ENCODE data around the gene ABHD17B. TPM values are rescaled to one million over a fixed set of nuclear protein-coding genes. Genes with fewer than 3 reads are reported as not detected.

ABHD17B gene
- total RNA-seq, 1 experiment from 2014 or later = 21.9 TPM

DNA sequence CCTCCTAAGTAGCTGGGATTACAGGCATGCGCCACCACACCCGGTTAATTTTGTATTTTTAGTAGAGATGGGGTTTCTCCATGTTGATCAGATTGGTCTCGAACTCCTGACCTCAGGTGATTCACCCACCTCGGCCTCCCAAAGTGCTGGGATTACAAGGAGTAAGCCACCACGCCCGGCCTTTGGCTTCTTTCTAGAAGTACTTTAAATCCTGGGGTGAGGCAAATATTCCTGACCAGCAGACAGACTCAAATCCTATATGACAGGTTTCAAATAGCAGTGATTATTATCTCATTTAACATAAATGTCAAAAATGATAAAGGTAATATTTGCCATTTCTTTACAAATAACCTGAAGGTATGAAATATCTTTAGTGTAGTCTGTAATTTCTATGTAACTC is 35.6 kb downstream of the ABHD17B start:
- no peaks in the 10 kb centered on the region for H3K9me2 ChIP-seq (ENCODE audit: insufficient read depth)
- no peak for DNase-seq
- H3K79me2 ChIP-seq (ENCODE audit: low read depth) = peaks cover 57% of the 10 kb centered on the region
- H3F3A ChIP-seq (ENCODE audit: insufficient read depth, low read depth) = no peaks in the 10 kb centered on the region
- H4K20me1 ChIP-seq (ENCODE audit: insufficient read depth) = no peaks in the 10 kb centered on the region; the same call in 1 of the 2 replicates
- peaks cover 11% of the 10 kb centered on the region; the same call in 1 of the 2 replicates for H3K36me3 ChIP-seq (ENCODE audit: low read depth)
- no peaks in the 10 kb centered on the region for H3K4me1 ChIP-seq (replicated peaks; ENCODE audit: insufficient read depth)
- ChIA-PET POLR2A (ENCODE audit: unreplicated experiment) (no interaction called here), CTCF (no interaction called here)
- no TSS peak for BruUV-seq (replicated peaks)
- H3K27ac ChIP-seq = no peak overlapping the region
- intact Hi-C loops (cut with micrococcal nuclease; ENCODE audit: unreplicated experiment) = no loop called here
- no peak overlapping the region for H3K4me3 ChIP-seq
- no peaks in the 10 kb centered on the region for H3K27me3 ChIP-seq (ENCODE audit: insufficient read depth, low read depth)
- H2AFZ ChIP-seq = no peak overlapping the region
- H3K9me3 ChIP-seq (ENCODE audit: insufficient read depth, low read depth) = peaks cover 33% of the 10 kb centered on the region
- no peak for TF ChIP-seq EZH2 (IDR thresholded peaks at IDR 0.05; ENCODE audit: low read depth)
- TF ChIP-seq, protein P1, sequence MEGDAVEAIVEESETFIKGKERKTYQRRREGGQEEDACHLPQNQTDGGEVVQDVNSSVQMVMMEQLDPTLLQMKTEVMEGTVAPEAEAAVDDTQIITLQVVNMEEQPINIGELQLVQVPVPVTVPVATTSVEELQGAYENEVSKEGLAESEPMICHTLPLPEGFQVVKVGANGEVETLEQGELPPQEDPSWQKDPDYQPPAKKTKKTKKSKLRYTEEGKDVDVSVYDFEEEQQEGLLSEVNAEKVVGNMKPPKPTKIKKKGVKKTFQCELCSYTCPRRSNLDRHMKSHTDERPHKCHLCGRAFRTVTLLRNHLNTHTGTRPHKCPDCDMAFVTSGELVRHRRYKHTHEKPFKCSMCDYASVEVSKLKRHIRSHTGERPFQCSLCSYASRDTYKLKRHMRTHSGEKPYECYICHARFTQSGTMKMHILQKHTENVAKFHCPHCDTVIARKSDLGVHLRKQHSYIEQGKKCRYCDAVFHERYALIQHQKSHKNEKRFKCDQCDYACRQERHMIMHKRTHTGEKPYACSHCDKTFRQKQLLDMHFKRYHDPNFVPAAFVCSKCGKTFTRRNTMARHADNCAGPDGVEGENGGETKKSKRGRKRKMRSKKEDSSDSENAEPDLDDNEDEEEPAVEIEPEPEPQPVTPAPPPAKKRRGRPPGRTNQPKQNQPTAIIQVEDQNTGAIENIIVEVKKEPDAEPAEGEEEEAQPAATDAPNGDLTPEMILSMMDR (conservative IDR thresholded peaks at IDR 0.05) = no peak
- H3K4me2 ChIP-seq = no peak overlapping the region

DNA sequence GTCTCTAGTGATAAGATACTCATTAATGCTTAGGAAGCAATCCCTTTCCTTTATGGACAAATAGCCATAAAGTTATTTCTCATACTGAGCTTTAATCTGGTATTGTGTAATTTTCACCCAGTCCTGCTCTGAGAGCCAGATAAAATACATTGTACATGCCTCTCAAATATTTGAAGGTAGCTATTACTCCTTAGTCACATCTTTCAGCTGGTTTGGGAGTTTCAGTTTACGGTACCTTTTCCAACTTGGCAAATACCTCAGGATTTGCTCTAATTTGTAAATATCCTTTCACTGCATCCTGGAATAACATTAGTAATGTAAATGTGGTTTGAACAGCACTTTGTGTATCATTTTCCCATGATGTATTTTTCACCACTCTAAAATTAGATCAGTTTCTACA is 47.4 kb downstream of the ABHD17B start:
- H3K4me2 ChIP-seq = no peak overlapping the region
- H3K9me2 ChIP-seq (ENCODE audit: insufficient read depth) = no peaks in the 10 kb centered on the region
- H3K9me3 ChIP-seq (ENCODE audit: insufficient read depth, low read depth) = peaks cover 27% of the 10 kb centered on the region
- H4K20me1 ChIP-seq (ENCODE audit: insufficient read depth) = no peaks in the 10 kb centered on the region
- no peaks in the 10 kb centered on the region for H3K27me3 ChIP-seq (ENCODE audit: insufficient read depth, low read depth)
- no peak overlapping the region for H2AFZ ChIP-seq
- H3F3A ChIP-seq (ENCODE audit: insufficient read depth, low read depth) = no peaks in the 10 kb centered on the region; the same call in 1 of the 2 replicates
- no peaks in the 10 kb centered on the region for H3K4me1 ChIP-seq (replicated peaks; ENCODE audit: insufficient read depth)
- H3K27ac ChIP-seq = no peak overlapping the region
- intact Hi-C loops (cut with micrococcal nuclease; ENCODE audit: unreplicated experiment) = no loop called here
- 0 out of 2 replicates have a peak, but pooled peaks cover 6% of the 10 kb centered on the region for H3K36me3 ChIP-seq (ENCODE audit: low read depth)
- BruUV-seq (replicated peaks) = no TSS peak
- TF ChIP-seq, protein P1 (conservative IDR thresholded peaks at IDR 0.05) = no peak
- no peak for TF ChIP-seq EZH2 (IDR thresholded peaks at IDR 0.05; ENCODE audit: low read depth)
- no peak for DNase-seq
- no peaks in the 10 kb centered on the region for H3K79me2 ChIP-seq (ENCODE audit: low read depth)
- ChIA-PET POLR2A (ENCODE audit: unreplicated experiment) (no interaction called here), CTCF (no interaction called here)
- H3K4me3 ChIP-seq = no peak overlapping the region

DNA sequence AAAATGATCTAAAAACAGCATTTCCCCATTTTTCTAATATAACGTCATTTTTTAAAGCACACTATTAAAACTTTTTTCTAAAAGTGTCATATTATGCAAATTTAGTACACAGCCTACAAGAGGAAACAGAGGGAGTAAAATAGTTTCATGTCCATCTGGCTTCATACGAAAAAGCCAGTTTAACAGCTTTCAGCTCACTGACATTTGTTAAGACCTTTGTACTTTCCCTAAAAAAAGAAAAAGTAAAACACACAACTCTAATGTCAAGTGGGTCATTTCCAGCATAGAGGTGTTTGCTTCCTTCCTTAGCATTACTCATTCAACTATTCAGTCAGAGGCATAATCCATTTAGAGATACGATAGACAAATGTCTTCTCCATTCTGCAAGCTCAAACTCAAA is 49.4 kb downstream of the ABHD17B start:
- ChIA-PET POLR2A (ENCODE audit: unreplicated experiment) (no interaction called here), CTCF (interaction anchor here (0.6 kb wide), 1 partner anchor 50 kb away, joined by 5 read pairs; no protein-coding TSS in a partner anchor)
- H3K79me2 ChIP-seq (ENCODE audit: low read depth) = no peaks in the 10 kb centered on the region
- DNase-seq = no peak
- H3K4me2 ChIP-seq = no peak overlapping the region
- intact Hi-C loops (cut with micrococcal nuclease; ENCODE audit: unreplicated experiment) = no loop called here
- no peaks in the 10 kb centered on the region for H4K20me1 ChIP-seq (ENCODE audit: insufficient read depth)
- no peak overlapping the region for H2AFZ ChIP-seq
- no peak overlapping the region for H3K27ac ChIP-seq
- BruUV-seq (replicated peaks) = no TSS peak
- no peaks in the 10 kb centered on the region; the same call in 1 of the 2 replicates for H3F3A ChIP-seq (ENCODE audit: insufficient read depth, low read depth)
- H3K27me3 ChIP-seq (ENCODE audit: insufficient read depth, low read depth) = no peaks in the 10 kb centered on the region
- TF ChIP-seq, protein P1 (conservative IDR thresholded peaks at IDR 0.05) = no peak
- TF ChIP-seq EZH2 (IDR thresholded peaks at IDR 0.05; ENCODE audit: low read depth) = no peak
- H3K9me3 ChIP-seq (ENCODE audit: insufficient read depth, low read depth) = peaks cover 27% of the 10 kb centered on the region
- no peaks in the 10 kb centered on the region for H3K9me2 ChIP-seq (ENCODE audit: insufficient read depth)
- H3K36me3 ChIP-seq (ENCODE audit: low read depth) = 0 out of 2 replicates have a peak, but pooled peaks cover 6% of the 10 kb centered on the region
- no peak overlapping the region for H3K4me3 ChIP-seq
- H3K4me1 ChIP-seq (replicated peaks; ENCODE audit: insufficient read depth) = no peaks in the 10 kb centered on the region
